HG02571 (cell line): ENCODE measurements around the gene FAM53B.
"Not testable (repeated sequence)": the region's sequence is repeated elsewhere in the genome, so short reads cannot be mapped to it uniquely, and the experiment has no call there.

ENCODE experiments used
- ATAC-seq: cut with Tn5 transposase; IDR thresholded peaks from one replicate; pipeline ENCODE4 v1.9.1; 2021; ENCODE audit warnings: mild to moderate bottlenecking, moderate library complexity; ENCODE audit not compliant: unreplicated experiment

The FAM53B gene

DNA sequence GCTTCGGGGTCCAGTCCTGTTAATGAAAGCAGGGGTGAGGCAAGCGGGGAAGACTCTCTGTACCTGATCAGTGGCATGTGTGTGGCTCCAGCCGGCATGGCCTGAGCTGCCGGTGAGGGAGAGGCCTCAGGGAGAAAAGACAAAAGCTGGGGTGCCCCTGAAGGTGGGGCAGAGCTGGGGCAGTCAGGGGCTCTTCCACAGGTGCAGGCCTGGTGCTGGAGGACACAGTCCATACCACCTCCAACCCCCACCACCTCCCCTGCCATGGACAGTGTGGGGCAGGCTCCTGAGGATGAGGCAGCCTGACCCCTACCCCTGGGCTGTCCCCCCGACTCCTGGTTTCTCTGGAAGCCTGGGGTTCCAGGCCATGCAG, 153.1 kb downstream of the FAM53B start:
- no peak for ATAC-seq

DNA sequence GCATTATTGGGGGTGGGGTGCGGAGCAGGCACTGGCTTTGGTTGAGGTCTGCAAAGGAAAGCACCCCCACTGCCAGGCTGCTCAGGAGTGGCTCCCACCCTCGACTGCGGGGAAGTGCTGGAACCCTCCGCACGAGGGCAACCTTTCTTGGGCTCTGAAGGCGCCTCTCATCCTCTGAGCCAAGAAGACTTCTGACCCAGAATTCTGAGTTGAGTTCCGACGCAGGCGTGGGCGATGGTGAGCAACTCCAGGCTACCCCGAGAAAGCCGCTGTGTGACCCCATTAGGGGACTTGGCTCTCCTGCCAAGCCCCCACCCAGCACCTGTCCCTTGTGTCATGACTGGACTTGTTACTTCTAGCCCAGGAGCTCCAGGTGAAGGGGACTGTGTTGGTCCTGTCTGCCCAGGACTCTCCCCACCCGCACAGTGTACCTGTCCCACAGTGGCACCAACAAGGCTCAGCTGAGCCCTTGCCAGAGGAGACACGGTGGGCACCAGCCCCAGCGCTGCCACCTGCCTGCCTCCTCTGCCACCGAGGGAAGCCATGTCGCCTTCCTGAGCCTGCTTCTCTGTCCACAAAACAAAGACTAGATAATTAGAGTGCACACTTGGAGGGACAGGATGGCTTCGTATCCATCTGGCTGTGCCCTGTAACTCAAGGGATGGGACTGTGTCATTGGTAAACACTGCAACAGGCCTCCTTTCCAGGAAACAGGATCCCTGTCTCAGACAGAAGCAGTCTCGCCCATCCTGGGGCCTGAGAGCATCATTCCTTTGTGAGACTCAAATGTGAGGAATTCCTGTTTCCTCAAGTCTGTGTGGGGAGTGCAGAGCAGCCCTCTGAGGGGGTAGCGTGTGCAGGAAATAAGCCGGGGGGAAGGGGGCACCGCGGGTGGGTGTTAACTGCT, 153.7 kb downstream of the FAM53B start:
- no peak for ATAC-seq

DNA sequence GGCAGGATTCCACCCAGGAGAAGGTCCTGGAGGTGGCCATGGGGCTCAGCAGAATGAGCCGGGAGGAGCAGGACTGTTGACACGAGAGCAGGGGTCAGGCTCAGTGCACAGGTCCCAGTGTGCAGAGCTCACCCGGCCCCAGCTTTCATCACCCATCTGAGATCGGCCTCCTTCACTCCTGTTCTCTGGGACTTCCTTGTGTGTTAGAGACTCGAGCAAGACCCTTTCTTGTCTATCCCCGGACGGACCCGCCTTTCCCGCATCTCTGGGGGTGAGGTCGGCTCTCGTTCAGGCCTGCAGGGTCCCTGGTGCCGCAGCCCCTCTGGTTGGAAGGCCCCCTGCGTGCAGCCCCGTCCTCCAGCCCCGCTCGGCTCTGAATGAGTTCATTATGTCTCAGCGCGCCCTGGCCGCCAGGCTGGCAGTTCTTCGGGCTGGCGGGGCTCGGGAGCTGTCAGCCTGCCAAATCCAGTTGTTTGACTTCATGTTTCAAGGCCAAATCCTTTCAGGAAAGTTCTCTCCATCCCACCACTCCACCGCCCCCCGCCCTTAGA, 154.6 kb downstream of the FAM53B start:
- ATAC-seq: no peak

DNA sequence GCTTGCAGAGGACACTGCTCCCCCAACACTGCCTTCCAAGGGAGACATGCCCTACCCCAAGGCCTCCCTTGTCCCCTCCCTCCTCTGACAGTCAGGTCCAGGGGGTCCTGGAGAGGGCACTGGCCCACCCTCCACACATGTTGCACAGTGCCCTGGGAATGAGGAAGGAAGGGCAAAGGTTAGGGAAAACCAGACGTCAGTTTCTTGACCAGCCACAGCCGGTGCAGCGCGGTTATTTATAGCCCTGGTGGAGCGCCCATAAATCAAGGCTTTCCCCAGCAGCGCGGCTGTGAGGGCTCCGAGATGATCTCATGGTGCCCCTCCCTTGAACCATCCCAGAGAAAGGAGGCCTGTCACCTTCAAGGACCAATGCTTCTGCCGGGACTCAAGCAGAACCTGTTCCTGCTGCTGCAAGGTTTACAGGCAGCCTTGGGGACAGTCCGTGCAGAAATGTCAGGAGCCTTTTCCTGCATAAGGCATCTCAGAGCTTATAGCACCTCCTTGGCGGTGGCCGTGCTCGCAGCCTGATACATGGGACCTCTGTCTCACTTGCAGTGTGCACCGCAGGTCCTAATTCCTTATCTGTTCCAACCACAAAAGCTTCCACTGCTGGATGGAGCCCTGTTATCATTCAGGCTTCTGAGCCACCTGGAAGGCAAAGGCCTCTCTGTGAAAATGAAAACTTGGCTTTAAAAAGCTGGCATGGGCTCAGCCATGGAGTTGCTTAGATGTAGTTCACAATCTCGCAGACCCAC, 155.3 kb downstream of the FAM53B start:
- no peak for ATAC-seq

DNA sequence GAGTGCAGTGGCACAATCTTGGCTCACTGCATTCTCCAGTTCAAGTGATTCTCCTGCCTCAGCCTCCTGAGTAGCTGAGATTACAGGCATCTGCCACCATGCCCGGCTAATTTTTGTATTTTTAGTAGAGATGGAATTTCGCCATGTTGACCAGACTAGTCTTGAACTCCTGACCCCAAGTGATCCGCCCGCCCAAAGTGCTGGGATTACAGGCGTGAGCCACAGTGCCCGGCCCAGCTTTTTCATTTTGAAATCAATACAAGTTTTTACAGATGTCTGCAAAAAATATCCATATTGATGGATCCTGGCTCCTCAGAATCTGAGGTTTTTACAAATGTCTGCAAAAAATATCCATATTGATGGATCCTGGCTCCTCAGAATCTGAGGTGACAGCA, 155.8 kb downstream of the FAM53B start:
- not testable (repeated sequence) for ATAC-seq

DNA sequence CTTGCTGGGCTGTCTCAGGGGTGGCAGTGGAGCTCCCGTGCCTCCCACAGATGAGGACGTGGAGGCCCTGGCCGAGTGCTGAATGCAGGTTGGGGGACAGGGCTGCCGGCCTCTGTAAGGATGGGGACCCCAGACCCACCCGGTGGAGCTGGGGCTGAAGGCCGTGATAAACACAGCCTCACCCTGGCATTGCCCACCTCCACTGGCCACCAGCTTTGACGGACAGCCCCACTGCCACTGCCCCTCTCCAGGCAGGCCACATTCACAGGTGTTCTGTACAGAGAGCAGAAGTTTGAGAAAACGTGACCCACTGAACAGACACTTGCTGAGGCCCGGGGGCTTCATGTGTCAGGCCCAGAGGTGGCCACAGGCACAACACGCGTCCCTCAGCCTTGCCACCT, 156.4 kb downstream of the FAM53B start:
- no peak for ATAC-seq

DNA sequence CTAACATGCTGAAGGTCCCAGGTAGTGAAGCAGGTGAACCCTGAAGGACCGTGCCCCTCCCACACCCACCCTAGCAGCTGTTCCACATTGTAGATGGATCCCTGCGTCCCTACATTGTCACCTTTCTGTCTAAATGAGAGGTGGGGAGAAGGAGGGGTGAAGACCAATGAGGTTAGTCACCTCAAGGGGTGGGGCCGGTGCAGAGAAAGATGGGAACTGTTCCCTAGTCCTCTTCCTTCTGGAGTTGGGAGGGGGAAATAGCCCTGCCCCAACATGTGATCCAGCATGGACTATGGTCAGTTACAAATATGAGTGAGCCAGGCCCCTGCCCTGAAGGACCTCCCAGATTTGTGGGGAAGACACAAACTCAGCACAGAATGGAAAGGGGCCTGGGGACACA, 158.0 kb downstream of the FAM53B start:
- no peak for ATAC-seq

DNA sequence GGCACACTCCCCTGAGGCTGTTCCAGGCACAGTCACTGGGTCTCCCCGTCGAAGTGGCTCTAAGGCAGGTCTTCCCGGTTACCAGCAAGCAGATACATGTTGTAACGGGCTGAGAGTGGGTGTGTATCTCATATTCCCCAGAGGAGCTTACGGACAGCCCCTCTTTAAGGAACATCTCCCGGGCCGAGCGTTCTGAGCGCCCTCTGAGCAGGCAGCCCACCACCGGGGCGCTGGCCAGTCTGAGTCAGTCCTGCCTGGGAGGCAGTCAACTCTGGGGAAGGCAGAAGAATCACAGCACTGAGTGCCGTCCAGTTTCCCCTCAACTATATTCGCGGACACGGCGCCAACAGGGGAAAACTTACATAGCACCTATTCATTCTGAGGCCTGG, 165.2 kb downstream of the FAM53B start:
- ATAC-seq: no peak

DNA sequence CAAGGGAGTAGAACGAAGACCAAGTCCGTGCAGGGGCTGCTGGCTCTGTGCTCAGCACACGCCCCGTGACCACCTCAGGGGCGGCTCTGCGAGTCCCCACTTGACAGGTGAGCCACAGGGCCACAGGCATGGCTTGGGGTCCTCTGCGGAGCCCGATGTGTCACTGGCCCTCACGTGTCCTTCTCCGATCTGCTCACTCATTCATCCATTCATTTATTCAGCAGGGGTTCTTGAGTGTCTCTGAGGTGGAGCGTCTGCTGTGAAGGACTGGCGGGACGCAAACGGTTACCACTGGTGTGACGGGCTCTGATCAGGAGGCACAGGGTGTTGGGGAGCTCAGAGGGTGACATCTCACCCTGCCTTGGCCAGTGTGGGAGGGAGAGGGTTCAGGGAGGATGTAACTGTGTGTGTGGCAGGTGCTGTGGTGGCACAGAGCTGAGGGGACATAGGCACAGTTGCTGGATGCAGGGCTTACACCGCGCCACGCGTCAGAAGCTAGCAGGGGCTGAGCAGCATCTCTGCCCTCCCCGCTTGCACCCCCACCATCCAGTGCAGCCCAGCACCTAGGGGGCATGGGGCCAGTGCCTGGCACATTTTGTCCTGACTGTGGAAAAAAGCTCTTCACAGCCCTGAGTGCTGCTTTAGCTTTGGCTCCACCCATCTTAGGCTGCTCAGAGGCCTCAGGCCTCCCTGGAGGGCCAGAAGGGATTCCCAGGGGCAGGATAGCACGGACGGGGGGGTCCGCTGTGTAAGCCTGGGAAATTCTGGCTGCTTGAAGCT, 165.8 kb downstream of the FAM53B start:
- no peak for ATAC-seq

DNA sequence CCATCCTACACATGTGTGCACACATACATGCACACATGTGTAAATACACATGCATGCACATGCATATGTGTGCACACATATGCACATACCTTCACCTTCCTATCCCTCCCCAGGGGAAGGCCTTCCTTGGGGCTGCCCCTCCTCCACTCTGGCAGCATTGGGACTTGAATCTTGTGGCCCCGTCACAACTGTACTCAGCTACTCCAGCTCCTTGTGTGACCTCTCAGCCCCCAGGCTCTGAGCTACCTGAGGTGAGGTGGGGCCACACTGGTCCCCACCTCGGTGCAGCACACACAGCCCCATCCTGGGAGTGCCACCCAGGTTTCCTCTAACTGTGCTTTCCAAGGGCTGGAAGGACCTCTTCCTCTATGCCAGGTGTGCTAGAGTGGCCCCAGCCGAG, 166.5 kb downstream of the FAM53B start:
- no peak for ATAC-seq

DNA sequence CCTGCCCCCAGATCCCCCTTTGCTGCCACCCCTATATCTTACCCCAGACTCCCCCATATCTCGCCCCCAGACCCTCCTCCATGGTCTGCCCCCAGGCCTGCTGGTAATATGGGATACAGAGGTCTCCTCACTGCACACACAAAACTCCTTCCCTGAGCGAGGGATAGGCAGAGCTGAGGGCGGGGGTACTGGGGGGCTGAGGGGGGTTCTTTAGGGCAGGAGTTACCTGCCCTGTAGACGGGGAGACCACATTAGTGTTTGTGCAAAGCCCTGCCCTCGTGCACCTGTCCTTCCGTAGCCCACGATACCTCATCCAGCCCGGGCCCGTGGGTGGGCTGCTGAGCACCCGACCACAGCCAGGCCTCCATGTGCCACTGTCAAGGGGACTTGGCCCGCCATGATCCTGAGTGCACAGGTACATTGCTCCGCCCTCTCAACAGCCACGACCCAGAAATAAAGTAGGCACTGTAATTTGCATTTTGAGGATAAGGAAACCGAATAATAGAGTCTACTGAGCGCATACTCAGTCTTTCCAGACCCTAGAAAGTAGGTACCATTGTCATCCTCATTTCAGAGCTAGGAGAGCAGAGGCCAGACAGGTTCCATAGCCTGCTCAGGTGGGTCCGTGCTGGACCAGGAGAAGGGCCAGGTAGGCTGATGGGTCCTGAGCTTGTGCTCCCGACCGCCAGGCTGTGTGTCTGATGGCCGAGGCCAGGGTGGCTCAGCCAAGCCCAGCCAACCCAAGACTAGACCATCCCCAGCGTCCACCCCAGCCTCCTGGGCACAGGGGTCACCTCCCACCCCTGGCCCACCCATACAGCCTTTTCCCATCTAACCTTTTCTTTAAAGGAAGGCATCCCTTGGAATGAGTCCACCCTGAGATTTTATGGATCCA, 167.4 kb downstream of the FAM53B start:
- no peak for ATAC-seq

DNA sequence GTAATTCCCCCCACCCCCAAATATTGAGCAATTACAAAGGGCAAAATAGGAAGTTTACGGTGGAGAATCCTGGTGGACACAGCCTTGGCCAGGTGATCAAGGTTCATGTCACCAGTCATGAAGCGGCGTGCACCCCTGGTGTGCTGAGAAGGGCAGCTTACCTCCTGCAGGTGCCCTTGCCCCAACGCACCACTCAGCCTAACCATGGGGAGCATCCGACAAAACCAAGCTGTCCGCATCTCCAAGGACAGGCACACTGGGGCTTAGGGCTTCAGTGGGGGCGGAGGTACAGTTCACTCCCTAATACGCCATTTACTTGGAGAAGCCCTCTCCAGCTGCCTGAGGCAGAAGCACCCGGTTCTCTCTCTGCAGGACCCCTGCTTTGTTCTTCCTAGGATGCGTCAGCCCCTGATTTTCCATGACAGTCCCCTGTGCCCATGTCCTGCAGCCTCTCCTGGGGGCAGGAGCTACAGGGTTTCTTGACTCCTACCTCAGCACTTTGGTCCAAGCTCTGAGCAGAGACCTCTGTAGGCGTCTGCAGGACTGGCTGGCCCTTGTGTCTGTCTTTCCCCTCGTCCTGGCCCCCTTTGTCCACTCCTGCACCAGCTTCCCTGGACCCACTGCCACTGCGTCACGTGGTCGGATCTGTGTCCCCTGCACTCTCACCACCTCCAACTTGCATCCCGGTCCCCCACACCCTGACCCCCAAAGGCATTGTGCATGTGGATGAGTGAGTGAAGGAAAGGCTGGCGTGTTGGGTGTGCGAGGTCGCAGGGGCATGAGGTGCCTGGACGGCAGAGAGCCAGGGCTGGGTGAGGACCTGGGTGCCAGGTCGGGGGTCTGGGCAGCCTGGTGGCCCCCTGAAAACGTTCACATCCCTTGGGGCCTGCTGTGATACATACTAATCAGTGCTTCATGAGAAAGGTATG, 168.8 kb downstream of the FAM53B start:
- no peak for ATAC-seq

DNA sequence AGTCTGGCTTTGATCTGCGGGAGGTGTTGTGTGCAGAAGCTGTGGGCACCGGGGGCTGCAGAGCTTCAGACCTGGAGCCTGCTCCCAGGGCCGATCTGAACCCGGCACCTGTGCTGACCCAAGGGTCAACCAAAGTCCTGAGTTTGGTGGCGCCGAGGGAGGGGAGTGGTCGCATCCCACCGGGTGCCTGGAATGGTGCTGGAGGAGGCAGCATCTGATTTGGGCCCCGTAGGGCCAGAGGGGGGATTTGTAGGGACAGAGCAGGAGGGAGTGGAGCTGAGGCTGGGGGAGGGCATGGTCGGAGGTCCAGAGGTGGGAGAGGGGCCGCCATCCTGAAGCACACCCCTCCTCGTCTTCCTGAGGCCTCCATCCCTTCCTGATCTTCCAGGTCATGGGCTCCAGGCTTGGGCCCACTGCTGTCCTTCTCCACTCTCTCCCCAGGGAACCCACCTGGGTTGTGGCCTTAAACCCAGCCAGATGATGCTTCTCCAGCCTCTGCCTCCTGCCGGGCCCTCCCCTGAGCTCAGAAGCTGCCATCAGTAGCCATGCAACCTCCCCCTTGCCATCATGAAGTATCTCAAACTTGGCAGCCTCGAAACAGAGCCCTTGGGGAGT, 169.6 kb downstream of the FAM53B start:
- ATAC-seq: no peak

DNA sequence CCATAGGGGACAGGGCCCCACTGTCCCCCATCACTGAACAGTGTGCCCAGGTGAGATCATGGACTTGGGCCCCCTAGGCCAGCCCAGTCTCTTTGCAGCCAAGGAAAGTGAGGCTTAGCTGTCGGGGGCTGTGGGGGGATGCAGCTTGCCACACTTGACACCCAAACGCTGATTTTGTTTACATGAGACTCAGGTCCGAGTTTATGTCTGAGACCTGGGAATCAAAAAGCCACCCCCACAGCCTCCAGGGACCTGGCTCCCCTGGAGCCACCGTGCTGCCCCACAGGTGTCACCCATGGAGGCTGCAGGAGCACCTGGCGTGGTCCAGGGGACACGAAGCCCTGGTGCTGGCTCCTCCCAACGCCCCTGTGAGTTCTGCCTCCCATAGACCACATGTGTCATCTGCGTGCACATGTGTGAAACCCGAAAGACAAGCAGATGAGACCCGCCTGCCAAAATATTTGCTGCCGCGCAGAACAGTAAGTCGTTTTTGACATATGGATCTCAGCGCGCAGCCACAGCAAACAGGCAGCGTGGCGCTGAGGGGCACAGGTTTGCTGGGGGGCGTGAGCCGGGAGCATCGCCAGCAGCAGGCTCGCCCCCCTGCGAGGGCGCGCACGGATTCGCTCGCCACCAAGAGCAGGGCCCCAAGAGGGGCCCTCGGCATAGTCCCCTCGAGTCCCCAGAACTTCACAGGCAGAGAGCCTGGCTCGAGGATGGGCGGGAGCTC, 170.3 kb downstream of the FAM53B start:
- no peak for ATAC-seq

DNA sequence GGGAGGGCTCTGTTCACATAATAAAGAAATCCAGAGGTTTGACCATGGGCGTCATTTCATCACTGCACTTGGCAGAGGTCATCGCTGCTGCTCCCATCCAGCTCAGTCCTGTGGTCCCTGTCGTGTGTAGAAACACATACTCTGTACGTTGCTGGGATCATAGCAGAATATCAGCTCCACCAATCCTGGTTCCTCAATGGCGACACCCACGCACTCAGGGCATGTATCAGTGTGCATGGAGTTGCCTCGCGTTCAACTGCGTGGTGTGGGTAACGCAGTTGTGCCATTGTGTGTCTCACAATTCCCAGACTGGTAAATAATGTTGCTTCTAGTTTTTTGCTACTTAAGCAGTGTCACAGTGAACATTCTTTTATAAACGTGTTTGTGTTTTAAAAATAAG, 171.4 kb downstream of the FAM53B start:
- no peak for ATAC-seq

DNA sequence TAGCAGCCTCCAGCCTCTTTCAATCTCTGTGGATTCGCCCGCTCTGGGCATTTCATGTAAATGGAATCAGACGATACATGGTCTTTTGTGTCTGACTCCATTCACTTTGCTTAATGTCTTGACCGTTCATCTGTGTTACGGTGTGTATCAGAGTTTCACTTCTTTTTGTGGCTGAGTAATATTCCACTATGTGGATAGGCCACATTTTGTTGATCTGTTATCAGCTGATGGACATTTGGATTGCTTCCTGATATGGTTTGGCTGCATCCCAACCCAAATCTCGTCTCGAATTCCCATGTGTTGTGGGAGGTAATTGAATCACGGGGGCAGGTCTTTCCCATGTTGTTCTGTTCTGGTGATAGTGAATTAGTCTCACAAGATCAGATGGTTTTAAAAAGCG, 173.5 kb downstream of the FAM53B start:
- ATAC-seq: no peak

DNA sequence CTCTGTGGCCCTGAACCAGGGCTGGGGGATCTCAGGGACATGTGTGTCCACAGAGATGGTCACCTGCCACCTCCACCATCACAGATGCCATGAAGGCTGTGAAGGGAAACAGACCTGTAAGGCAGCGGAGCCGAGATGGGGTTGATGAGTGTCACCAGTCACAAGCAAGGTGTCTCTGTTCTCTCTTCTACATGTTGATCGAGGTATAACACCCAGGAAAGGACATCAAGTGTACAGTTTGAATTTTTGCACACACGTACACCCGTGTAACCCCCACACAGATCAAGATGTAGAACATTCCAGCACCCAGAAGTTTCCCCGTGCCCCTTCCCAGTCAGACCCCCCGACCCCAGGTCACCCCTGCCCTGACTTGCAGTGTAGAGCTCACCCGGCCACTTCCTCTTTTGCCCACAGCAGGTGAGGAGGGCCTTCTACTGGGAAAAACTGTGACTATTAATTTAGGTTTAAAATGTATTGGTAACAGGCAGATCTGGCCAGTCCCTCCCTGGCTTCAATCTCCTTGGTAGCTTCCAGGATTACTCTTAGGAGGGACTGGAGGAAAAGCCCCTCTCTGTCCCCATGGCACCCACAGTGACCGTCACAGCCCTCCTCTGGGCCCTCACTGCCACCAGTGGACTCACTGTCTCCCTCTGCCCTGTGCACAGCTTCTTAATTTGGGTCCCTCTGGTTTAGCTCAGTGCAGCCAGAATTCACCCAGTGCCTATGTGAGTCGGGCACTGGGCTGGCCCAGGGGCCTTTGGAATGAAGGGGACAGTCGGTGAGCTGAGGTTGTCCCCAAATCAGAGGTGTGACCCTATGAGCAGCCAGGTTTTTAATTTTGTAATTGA, 174.3 kb downstream of the FAM53B start:
- no peak for ATAC-seq
